OCI-LY3 (cell line): Measurements from ENCODE around the gene PLB1.

ENCODE experiments used
- CTCF ChIP-seq: fragments of 200-600, 300-600 bp; sonication (generic); IDR thresholded peaks from 2 replicates; pipeline ENCODE4 v1.5.1; 2014; ENCODE audit warnings: antibody characterized with exemption, low read length, low read depth
- EZH2phosphoT487 ChIP-seq: fragments of 200-600 bp; shearing (Covaris generic); IDR thresholded peaks from 2 replicates; pipeline ENCODE4 v1.6.1; 2018; ENCODE audit warnings: antibody characterized with exemption, mixed run types, low read depth

- TF ChIP-seq CTCF (no peak), EZH2phosphoT487 (no peak)
Observed at GRCh38 chr2:28592481-28592880, 96.6 kb downstream of the PLB1 start.
